ENCODE results near the gene NKAP. TPM values are rescaled to one million over a fixed set of nuclear protein-coding genes. Genes with fewer than 3 reads are reported as not detected.
"Not testable (repeated sequence)": the region's sequence is repeated elsewhere in the genome, so short reads cannot be mapped to it uniquely, and the experiment has no call there.

NKAP gene
- total RNA-seq, 4 donors from 2014 or later = 4.1 to 10.5 (median 7.7) TPM

GRCh38 chrX:119895843-119896326 is 47.7 kb downstream of the NKAP start, which contains the start of gene AKAP14:
Gene AKAP14, plus strand, starts transcription at chrX:119895893. Its CDS starts 7,331 bp downstream, at chrX:119903224.
- Histone ChIP-seq H3K9me3 (no peaks in the 10 kb centered on the region), H3K4me3 (no peak within 1 kb of the TSS), H3K27me3 (no peaks in the 10 kb centered on the region), H3K36me3 (no peaks in the 10 kb centered on the region), H3K27ac (no peak within 1 kb of the TSS), H3K4me1 (no peaks in the 10 kb centered on the region)
- no peak for TF ChIP-seq CTCF (IDR thresholded peaks at IDR 0.05)
- no peak for TF ChIP-seq POLR2A (IDR thresholded peaks at IDR 0.05)
- DNase-seq = no peak

GRCh38 chrX:119891961-119892692 is 51.4 kb downstream of the NKAP start:
- not testable (repeated sequence) for DNase-seq, H3K4me3 ChIP-seq, H3K27me3 ChIP-seq, H3K36me3 ChIP-seq, H3K27ac ChIP-seq, H3K4me1 ChIP-seq, H3K9me3 ChIP-seq

GRCh38 chrX:119890626-119891025 is 52.9 kb downstream of the NKAP start:
- H3K9me3 ChIP-seq, H3K27ac ChIP-seq, H3K4me1 ChIP-seq, H3K36me3 ChIP-seq, H3K27me3 ChIP-seq, H3K4me3 ChIP-seq: not testable (repeated sequence)
- peak in 1 of 3 donors; percentile 8 for DNase-seq

GRCh38 chrX:119887721-119888425 is 55.7 kb downstream of the NKAP start:
- H3K27me3 ChIP-seq = no peaks in the 10 kb centered on the region
- H3K36me3 ChIP-seq = no peaks in the 10 kb centered on the region
- H3K4me3 ChIP-seq = peak overlapping the region; percentile 9 to 38 (median 24)

GRCh38 chrX:119885554-119886428 is 57.8 kb downstream of the NKAP start:
- peak in 1 of 3 donors; percentile 43 for DNase-seq
- Histone ChIP-seq H3K36me3 (no peaks in the 10 kb centered on the region), H3K4me1 (no peaks in the 10 kb centered on the region), H3K9me3 (no peaks in the 10 kb centered on the region), H3K27me3 (no peaks in the 10 kb centered on the region), H3K27ac (peak overlapping the region in 3 of 4 donors; percentile 12 to 61 (median 51)), H3K4me3 (peak overlapping the region in 3 of 4 donors; percentile 7 to 44 (median 38))
- TF ChIP-seq POLR2A (IDR thresholded peaks at IDR 0.05) = no peak
- no peak for TF ChIP-seq CTCF (IDR thresholded peaks at IDR 0.05)

More at GRCh38 chrX:119887721-119888425, 55.7 kb downstream of the NKAP start:
- Histone ChIP-seq H3K4me1 (no peaks in the 10 kb centered on the region), H3K27ac (no peak overlapping the region), H3K9me3 (no peaks in the 10 kb centered on the region)
- TF ChIP-seq CTCF (IDR thresholded peaks at IDR 0.05) = peak in 4 of 6 experiments; percentile 50 to 64 (median 56)
- no peak for TF ChIP-seq POLR2A (IDR thresholded peaks at IDR 0.05)
- DNase-seq = peak; percentile 43 to 81 (median 81)
